HG03354 (cell line): ENCODE results near the gene C2CD2.
"Not testable (repeated sequence)": the region's sequence is repeated elsewhere in the genome, so short reads cannot be mapped to it uniquely, and the experiment has no call there.

Source experiments
- ATAC-seq: cut with Tn5 transposase; IDR thresholded peaks from one replicate; pipeline ENCODE4 v1.9.1; 2021; ENCODE audit warnings: mild to moderate bottlenecking; ENCODE audit not compliant: unreplicated experiment, poor library complexity, severe bottlenecking

Gene C2CD2

DNA sequence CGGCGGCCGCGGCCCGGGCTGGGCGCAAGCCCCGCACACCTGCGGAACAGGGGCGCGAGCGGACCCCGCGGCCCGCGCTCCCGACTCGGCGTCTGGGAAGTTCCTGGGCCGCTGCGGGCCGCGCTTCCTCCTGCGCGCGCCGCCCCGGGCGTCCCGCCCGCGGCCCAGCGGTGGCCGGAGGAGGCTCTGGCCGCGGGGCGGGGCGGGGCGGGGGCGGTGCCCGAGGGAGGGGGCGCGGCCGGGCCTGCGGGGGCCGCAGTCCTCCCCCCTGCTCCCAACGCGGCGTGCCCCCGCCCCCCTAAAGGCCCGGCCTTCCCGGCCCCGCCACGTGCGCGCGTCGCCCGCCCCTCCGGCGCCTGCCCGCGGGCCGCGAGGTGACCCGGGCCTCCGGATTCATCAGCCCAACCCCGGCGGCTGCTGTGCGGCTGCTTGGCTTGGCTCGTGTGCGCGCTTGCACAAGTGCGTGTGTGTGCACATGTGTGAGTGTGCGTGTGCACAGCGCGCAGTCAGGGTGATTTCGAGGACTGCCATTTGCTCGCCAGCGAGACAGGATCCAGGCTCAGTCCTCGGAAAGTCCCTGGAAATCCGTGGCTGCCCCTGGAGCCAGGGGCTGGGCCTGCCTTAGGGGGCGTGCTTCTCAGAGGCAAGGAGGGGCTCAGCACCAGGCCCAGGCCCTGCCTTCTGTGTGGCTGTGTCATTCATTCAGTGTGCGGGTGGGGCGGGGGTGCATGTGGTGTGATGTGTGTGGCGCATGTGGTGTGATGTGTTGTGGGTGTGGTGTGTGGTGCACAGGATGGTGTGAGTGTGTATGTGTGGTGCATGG, at the start of gene C2CD2:
TSS of gene C2CD2 (minus strand) at position 188 of the 823 bp plus-strand sequence. CDS start 370 bp downstream, outside the sequence.
- peak; percentile 45 for ATAC-seq

DNA sequence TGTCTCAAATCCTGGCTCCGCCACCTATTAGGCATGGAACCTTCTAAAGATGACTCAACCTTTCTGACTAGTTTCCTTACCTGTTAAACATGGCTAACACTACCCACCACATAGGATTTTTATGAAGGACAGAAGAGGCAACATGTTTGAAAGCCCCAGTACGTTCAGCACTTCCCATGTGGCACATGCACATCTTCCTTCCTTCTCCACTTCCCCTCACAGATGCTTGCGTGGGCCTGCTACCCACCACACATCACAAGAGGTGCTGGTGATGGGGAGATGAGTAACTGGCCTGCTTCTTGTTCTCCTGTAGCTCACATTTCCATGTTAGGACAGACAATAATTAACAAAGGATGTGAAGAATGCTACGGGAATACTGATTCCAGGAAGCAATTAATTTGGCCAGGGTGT, 49.2 kb upstream of the C2CD2 start:
- no peak for ATAC-seq

DNA sequence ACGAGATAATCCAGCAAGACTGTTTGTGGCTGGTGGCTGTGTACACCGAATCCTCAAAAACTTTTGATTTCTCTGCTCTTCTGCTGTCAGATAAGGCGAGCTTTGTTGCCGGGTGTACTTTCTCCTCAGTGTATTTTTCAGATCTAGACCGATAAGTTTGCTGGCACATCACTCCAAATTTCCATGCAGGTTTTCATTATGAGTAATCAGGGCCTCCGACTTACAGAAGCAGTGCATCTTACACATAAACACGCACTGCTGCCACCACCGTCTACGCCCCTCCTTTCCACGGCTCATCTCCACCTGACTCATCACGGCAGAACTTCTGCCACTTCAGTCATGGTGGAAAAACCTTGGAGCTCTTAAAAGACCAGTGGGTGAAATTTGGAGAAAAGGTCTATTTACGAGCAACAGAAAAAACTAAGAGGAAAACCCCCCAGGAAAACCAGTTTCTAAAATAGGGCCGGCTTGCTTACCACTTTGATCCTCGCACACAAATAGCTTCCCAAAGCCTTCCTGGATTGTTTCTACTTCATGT, 48.7 kb upstream of the C2CD2 start:
- peak; percentile 67 for ATAC-seq

GRCh38 chr21:42001781-42002180, 48.0 kb upstream of the C2CD2 start:
- ATAC-seq: no peak

DNA sequence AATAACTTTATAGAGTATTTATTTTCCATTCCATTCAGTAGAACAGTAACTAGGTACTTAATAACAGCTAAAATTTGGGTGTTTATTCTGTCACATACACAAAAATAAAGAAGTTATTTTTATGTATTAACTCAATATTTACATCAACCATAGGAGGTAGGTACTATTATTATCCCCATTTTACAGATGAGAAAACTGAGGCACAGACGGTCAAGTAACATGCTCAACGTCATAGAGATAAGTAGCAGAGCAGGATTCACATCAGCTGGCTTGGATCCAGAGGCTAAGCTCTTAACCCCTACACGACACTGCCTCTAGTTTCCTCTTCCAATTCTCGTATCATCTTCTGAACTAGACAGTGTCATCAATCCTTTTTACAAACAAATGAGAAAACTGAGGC, 47.1 kb upstream of the C2CD2 start:
- ATAC-seq: no peak

- ATAC-seq: no peak
Observed at GRCh38 chr21:41997657-41998056, 43.8 kb upstream of the C2CD2 start.

- ATAC-seq: no peak
Observed at GRCh38 chr21:41995577-41995976, 41.8 kb upstream of the C2CD2 start.

- ATAC-seq: not testable (repeated sequence)
Observed at GRCh38 chr21:41994613-41995012, 40.8 kb upstream of the C2CD2 start.

DNA sequence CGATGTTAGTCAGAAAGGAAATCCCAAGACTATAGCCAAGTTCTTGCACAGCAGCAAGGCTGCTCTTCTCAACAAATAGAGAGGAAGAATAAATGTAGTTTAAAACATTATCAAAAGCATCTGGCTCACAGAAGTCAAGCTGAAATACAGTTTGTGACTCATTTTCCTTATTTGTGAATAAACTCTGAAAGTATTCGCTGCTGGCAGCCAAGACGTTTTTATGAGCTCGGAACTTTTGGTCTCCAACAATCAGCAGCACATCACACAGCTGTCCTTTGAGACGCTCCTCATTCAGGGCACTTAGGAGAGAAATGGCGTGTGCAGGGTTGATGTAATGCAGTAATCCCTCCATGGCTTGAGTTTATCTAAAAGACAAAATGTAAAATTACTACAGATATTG, 39.9 kb upstream of the C2CD2 start:
- ATAC-seq: no peak

- ATAC-seq: no peak
Observed at GRCh38 chr21:41992576-41992975, 38.8 kb upstream of the C2CD2 start.

GRCh38 chr21:41991659-41992058, 37.8 kb upstream of the C2CD2 start:
- ATAC-seq: no peak

DNA sequence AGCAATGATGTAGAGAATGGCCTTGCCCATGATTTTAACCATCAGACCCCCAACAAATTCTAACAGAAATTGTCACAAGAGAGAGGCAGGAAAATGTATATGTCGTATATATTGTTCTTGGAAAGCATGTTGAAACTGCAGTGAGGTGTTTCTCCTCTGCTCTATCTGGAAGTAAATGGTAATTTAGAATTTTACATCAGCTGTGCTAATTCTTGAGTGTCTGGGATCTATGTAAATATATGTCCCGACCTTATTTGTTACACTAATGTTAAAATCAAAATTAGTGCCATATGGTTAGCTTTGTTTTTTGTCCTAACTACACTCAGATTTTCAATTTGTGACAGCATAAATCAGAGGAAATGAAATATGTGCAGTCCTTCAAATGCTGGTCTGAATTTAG, 35.9 kb upstream of the C2CD2 start:
- no peak for ATAC-seq

DNA sequence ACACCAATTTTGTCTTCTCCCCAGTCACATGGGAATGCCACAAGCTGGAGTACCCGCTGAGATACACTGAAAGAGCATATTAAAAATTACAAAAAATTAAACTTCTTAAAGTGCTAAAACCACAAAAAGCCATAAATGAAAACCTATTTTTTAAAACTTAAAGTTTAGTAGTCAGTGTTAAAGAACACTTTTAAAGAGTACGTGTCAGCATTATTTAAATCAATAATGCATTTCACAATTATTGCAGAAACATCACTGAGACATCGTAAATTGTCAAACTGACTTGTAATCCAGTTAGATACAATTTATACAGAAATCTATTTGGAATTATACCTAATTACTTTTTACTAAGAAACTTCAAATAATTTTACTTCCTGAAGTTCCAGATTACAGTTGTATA, 33.5 kb upstream of the C2CD2 start:
- ATAC-seq: no peak

GRCh38 chr21:41985662-41986416, 32.0 kb upstream of the C2CD2 start:
- no peak for ATAC-seq

DNA sequence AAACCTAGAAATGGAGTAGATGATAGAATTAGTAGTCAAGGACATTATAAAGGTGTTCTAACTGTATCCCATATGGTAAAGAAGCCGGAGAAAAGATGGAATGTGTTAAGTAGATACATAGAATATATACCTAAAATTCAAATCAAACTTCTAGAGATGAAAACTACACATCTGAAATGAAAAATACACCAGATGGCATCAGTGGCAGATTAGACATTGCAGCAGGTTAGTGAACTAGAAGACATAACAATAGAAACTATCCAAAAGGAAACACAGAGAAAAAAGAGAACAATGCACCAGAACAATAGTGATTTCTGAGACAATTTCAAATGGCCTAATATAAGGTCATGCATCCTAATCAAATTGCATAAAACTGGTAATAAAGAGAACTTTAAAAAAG, 29.4 kb upstream of the C2CD2 start:
- ATAC-seq: no peak

DNA sequence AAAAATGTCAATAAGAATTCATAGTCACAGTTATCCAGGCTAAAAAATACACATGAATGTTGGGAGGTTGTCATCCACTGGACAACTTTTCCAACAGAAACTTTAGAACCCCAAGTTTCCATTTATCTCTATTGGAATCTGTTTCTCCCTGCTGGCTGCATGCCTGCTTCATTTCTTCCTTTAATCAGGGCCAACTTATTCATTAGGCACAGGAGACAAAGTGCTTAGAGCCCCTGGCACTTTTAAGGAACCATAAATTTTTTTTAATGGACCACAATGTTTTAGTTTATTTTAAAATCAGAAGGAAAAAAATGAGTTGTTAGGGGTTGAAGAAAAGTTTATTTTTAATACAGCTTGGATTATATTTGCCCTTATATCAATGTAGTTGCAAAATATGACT, 26.7 kb upstream of the C2CD2 start:
- ATAC-seq: no peak

DNA sequence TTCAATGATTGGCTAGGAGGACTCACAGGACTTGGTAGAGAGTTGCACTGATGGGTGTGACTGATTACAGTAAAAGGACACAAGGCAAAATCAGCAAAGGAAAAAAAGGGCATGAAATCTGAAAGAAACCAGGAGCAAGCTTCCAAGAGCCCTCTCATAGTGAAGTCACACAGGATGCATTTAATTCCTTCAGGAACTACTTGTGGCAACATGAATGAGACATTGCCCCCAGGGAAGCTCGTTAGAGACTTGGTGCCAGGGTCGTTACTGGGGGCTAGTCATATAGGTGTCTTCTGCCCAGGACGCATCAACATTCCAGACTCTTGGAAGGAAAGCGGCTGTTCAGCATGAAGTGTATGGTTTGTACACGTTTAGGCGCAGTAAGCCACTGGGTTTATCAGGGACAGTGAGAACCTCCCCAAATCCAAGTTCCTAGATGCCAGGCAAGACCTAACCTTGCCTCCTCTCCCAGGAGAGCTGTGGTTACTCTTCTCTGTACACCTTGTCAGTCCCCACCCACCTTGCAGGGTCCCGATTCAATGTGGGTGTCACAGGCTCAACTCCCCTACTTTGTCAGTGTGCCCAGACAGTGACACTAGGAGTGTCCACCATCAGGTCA, 26.0 kb upstream of the C2CD2 start:
- ATAC-seq: no peak

- ATAC-seq: no peak
Observed at GRCh38 chr21:41979335-41979734, 25.5 kb upstream of the C2CD2 start.

DNA sequence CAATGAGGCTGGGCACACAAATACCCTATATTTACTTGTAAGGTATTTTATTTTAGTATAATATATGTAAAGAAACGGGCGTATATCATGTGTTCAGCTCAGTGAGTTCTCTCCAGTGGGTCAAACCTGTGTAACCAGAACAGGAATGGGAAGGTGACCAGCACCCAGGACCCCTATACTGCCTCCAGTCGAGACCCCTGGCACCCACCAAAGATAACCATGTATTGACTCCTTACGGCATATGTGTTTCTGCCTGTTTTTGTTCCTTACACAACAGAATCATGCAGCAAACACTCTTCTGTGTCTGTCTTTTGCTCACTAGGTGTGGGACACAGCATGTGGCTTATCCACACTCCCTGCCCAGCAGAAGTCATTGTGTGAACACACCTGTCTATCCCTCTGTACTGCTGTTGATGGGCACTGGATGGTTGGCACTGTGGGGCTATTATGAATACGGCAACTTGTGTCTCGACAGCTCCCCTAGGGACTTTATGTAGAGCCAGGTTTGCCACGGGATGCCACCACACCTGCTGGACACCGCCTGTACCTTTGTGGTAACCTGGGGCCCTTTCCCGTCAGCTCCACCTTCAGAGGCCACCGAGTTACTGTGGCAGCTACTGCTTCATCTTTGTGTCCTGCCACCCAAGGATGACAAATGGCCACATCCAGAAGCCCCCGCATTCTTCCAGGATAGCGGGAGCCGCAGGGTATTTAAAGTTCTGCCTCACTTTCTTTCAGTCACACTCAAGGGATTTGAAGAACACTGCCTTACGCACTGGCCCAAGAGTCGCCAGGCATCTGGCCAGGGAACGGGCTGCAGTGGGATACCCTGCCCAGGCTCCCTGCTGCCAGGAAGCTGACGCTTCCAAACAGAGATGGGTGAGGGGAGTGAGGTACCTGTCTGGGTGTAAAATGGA, 23.5 kb upstream of the C2CD2 start:
- no peak for ATAC-seq
